ENCODE results near the gene CDC25B.
A peak's percentile ranks its signal among the peaks of the same experiment; 100 is the strongest.
"Not testable (repeated sequence)": the region's sequence is repeated elsewhere in the genome, so short reads cannot be mapped to it uniquely, and the experiment has no call there.

CDC25B gene

DNA sequence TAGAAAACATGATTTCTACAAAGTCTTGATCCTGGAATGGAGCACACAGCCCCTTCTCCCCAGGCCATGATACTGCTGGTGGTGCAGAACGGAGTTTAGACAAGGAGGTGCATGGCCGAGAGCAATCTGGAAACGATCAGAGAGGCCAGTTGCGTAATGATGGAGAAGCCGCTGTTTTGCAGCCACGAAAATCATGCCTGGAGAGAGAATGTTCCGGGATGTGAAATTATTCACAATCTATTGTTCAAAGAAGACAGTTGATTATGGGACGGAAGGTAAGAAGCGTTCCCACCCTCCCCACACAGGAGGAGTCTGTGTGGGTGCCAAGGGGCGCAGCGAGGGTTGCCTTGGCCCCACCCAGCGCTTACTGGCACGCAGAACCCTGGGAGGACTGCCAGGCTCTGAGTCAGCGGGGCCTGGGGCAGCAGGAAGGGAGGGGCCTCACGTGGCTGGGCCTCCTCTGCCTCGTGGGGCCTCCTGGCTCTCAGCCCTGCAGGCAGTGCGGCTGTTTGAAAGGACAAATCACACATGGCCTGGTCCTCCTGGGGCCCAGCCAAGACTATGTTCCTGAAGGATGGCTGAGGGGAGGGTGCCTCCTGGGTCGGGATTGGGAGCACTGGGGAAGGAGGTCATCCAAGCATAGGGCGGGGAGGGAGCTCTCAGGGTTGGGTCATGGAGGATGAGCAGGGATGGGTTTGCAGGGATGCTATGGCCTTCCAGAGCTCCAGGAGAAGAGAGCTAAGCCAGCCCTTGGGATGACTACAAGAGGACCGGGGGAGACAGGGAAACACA lies 15.6 kb downstream of the CDC25B start:
- peak; percentile 98 for DNase-seq

DNA sequence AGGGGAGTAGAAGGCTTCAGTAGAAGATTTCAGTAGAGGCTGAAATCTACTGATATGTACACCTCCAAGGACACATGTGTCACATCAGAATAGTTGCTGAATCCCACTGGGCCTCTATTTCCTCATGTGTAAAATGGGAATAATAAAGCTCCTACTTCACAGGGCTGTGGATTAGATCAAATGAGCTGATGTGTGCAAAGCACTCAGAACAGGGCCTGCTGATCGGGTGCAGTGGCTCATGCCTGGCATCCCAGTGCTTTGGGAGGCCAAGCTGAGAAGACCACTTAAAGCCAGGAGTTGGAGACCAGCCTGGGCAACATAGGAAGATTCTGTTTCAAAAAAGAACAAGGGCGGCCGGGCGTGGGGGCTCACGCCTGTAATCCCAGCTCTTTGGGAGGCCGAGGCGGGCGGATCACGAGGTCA lies 16.2 kb downstream of the CDC25B start:
- peak; percentile 25 for DNase-seq

- DNase-seq, result no peak
Measured at GRCh38 chr20:3812975-3813847, 17.1 kb downstream of the CDC25B start.

DNA sequence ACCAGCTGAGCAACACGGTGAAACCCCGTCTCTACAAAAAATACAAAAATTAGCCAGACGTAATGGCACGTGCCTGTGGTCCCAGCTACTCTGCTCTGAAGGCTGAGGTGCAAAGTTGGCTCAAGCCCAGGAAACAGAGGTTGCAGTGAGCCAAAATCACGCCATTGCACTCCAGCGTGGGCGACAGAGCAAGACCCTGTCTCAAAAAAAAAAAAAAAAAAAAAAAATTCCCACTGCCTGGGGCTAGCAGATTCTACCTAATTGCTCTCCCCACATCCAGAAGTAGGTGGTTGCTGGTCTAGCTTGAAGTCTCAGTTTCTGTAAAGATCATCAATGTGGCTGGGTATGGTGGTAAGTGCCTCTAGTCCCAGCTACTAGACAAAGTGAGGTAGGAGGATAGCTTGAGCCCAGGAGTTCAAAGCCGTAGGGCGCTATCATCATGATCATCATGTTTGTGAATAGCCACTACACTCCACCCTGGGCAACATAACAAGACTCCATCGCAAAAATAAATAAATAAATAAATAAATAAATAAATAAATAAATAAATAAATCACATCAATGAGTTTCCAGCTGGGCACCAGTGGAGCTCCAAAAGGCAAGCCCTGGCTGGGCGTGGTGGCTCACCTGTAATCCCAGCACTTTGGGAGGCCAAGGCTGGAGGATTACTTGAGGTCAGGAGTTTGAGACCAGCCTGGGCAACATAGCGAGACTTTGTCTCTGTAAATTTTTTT lies 17.9 kb downstream of the CDC25B start:
- no peak for DNase-seq

- DNase-seq, result no peak
Measured at GRCh38 chr20:3814928-3815495, 18.9 kb downstream of the CDC25B start.

GRCh38 chr20:3815703-3816315 lies 19.7 kb downstream of the CDC25B start:
- DNase-seq, result no peak

GRCh38 chr20:3818155-3819151 lies 22.3 kb downstream of the CDC25B start:
- DNase-seq, result peak; percentile 86

DNA sequence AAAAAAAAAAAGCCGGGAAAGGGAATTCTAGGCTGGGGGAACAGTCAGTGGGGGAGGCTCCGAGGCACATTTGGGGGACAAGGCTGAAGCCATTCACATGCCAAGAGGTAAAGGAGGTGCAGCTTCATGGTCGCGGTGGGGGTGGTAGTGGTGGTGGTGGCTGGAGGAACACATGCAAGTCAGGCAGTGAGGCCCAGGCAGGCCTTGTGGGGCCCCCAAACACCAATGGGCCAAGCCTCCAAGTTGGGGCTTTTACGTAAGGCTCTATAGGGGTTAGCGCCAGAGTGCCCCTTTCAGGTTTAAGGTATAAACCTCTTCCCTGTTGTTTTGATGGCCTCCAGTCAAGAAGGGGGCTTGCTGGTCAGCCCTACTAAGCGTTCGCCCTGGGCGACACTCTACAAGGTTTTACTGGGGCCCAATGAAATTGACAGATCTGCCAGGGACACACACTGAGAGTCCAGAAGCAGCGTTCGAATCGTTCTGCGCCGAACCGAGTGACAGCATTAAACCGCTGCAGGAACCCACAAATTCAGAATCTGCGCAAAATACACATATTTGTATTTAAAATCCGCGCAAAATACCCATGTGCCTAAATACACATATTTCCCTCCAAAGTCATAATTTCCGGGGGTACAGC lies 23.4 kb downstream of the CDC25B start:
- peak; percentile 51 for DNase-seq

- DNase-seq, result peak; percentile 98
Measured at GRCh38 chr20:3820048-3820900, 24.2 kb downstream of the CDC25B start, which contains the start of gene AP5S1. TSS of gene AP5S1 (plus strand) at chr20:3820547. CDS start at chr20:3822118, 1,571 bp downstream.

- DNase-seq, result no peak
Measured at GRCh38 chr20:3820901-3821727, 25.0 kb downstream of the CDC25B start.

GRCh38 chr20:3821996-3822395 lies 25.9 kb downstream of the CDC25B start:
- no peak for DNase-seq

DNA sequence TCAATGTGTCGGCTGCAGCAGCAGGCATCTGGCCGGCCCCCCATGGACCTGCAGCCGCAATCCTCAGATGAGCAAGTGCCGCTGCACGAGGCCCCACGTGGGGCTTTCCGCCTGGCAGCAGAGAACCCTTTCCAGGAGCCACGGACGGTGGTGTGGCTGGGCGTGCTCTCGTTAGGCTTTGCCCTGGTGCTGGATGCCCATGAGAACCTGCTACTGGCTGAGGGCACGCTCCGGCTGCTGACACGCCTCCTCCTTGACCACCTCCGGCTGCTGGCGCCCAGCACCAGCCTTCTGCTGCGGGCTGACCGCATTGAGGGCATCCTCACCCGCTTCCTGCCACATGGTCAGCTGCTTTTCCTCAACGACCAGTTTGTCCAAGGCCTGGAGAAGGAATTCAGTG lies 27.8 kb downstream of the CDC25B start:
- DNase-seq, result no peak

GRCh38 chr20:3825526-3825925 lies 29.4 kb downstream of the CDC25B start:
- no peak for DNase-seq

GRCh38 chr20:3826420-3826819 lies 30.3 kb downstream of the CDC25B start:
- DNase-seq, result no peak

DNA sequence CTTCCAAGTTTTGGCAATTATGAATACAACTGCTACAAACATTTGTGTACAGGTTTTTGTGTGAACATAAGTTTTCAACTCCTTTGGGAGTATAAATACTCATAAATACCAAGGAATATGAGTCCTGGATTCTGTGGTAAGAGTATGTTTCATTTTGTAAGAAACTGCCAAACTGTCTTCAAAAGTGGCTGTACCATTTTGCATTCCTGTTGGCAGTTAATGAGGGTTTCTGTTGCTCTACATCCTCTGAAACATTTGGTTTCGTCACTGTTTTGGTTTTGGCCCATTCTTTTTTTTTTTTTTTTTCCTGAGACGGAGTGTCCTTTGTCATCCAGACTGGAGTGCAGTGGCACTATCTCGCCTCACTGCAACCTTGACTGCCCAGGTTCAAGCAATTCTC lies 32.7 kb downstream of the CDC25B start:
- DNase-seq, result no peak

- DNase-seq, result not testable (repeated sequence)
Measured at GRCh38 chr20:3829891-3830290, 33.8 kb downstream of the CDC25B start.

GRCh38 chr20:3836132-3836531 lies 40.0 kb downstream of the CDC25B start:
- no peak for DNase-seq

GRCh38 chr20:3839328-3839727 lies 43.2 kb downstream of the CDC25B start:
- DNase-seq, result peak; percentile 95

DNA sequence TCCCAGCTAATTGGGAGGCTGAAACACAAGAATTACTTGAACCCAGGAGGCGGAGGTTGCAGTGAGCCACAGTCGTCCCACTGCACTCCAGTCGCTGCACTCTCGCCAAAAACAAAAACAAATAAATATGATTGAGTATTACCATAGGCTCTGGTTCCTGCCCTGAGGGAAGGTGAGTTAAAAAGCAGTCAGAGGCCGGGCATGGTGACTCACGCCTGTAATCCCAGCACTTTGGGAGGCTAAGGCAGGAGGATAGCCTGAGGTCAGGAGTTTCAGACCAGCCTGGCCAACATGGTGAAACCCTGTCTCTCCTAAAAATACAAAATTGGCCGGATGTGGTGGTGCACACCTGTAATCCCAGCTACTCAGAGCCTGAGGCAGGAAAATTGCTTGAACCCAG lies 44.1 kb downstream of the CDC25B start:
- not testable (repeated sequence) for DNase-seq
